SK-N-SH (cell line): Measurements from ENCODE around the gene B3GALNT2. TPM values are rescaled to one million over a fixed set of nuclear protein-coding genes. Genes with fewer than 3 reads are reported as not detected.

Experiments
- CTCF ChIA-PET: fragments of 300-600, 350-600 bp; formaldehyde crosslinking; extraction: SDS; loops from one replicate; lab custom pipeline; 2021; lab: Yijun Ruan, JAX
- POLR2A ChIA-PET: fragments of 350-600 bp; sonication (Branson Sonifier 250); formaldehyde crosslinking; extraction: SDS; loops from one replicate; lab custom pipeline; 2020; ENCODE audit warnings: antibody characterized with exemption, inconsistent platforms; lab: Yijun Ruan, JAX
- DNase-seq: peaks from one replicate; pipeline ENCODE4 v3.0.0; 2012
- H2AFZ ChIP-seq: fragments of 200-600 bp; sonication (generic); 2 replicates; pipeline ENCODE4 v1.8.1; 2016; ENCODE audit warnings: antibody characterized with exemption, mild to moderate bottlenecking, low read depth
- H3F3A ChIP-seq: fragments of 200-600 bp; sonication (generic); replicated peaks from 2 replicates; pipeline ENCODE3; 2016; ENCODE audit warnings: antibody characterized with exemption, mild to moderate bottlenecking; ENCODE audit not compliant: insufficient read depth
- H3K27ac ChIP-seq, 2 experiments: fragments of 200-500 bp in 1 of 2; fragments of 200-600 bp in 1 of 2; sonication (Bioruptor generic) in 1 of 2; sonication (generic), shearing (Covaris generic) in 1 of 2; 2 replicates each; pipeline versions ENCODE4 v1.5.1 to v1.6.1; 2014 to 2016; ENCODE audit warnings: low read depth in 2 of 2, inconsistent platforms in 1 of 2, low read length in 1 of 2, mild to moderate bottlenecking in 1 of 2, mixed read lengths in 1 of 2
- H3K27me3 ChIP-seq: fragments of 200-600 bp; sonication (generic), shearing (Covaris generic); 2 replicates; pipeline ENCODE4 v1.6.1; 2016; ENCODE audit warnings: mixed run types; ENCODE audit not compliant: insufficient read depth
- H3K36me3 ChIP-seq, 2 experiments: fragments of 200-500 bp in 1 of 2; fragments of 200-600 bp in 1 of 2; sonication (Bioruptor generic) in 1 of 2; sonication (generic) in 1 of 2; replicated peaks in 1 of 2; 2 replicates each; pipeline versions ENCODE3 to v1.5.1; 2014 to 2016; ENCODE audit warnings: low read length in 1 of 2, mild to moderate bottlenecking in 1 of 2; ENCODE audit not compliant: insufficient read depth in 2 of 2, control insufficient read depth in 1 of 2
- H3K4me1 ChIP-seq, 2 experiments: fragments of 200-500 bp in 1 of 2; fragments of 200-600 bp in 1 of 2; sonication (Bioruptor generic) in 1 of 2; sonication (generic), shearing (Covaris generic) in 1 of 2; 2 replicates each; pipeline versions ENCODE4 v1.5.1 to v1.6.1; 2014 to 2016; ENCODE audit warnings: low read depth in 1 of 2, low read length in 1 of 2, mixed run types in 1 of 2; ENCODE audit not compliant: insufficient read depth in 2 of 2, control insufficient read depth in 1 of 2
- H3K4me2 ChIP-seq: fragments of 200-600 bp; sonication (generic), shearing (Covaris generic); 2 replicates; pipeline ENCODE4 v1.6.1; 2017; ENCODE audit warnings: mixed run types
- H3K4me3 ChIP-seq, 2 experiments: fragments of 200-500 bp in 1 of 2; fragments of 200-600 bp in 1 of 2; sonication (Bioruptor generic) in 1 of 2; sonication (generic), shearing (Covaris generic) in 1 of 2; 2 replicates each; pipeline versions ENCODE4 v1.5.1 to v1.8.1; 2014 to 2016; ENCODE audit warnings: low read depth in 2 of 2, inconsistent platforms in 1 of 2, low read length in 1 of 2, mild to moderate bottlenecking in 1 of 2, mixed read lengths in 1 of 2, moderate library complexity in 1 of 2
- H3K79me2 ChIP-seq: fragments of 200-600 bp; sonication (generic); 2 replicates; pipeline ENCODE4 v1.8.1; 2017; ENCODE audit warnings: mild to moderate bottlenecking; ENCODE audit not compliant: insufficient read depth
- H3K9ac ChIP-seq: fragments of 200-600 bp; sonication (generic); 2 replicates; pipeline ENCODE4 v1.6.1; 2017; ENCODE audit warnings: mixed run types
- H3K9me2 ChIP-seq: fragments of 200-600 bp; sonication (generic); 2 replicates; pipeline ENCODE4 v1.6.1; 2017; ENCODE audit warnings: mixed run types
- H3K9me3 ChIP-seq: fragments of 200-600 bp; sonication (generic); 2 replicates; pipeline ENCODE4 v1.6.1; 2017; ENCODE audit warnings: mixed run types, mild to moderate bottlenecking, moderate library complexity
- H4K20me1 ChIP-seq: fragments of 200-600 bp; sonication (generic); 2 replicates; pipeline ENCODE4 v1.6.1; 2017; ENCODE audit warnings: mild to moderate bottlenecking, mixed run types; ENCODE audit not compliant: insufficient read depth
- ELF1 ChIP-seq: IDR thresholded peaks from 2 replicates; pipeline ENCODE4 v1.4.0; 2012
- EP300 ChIP-seq, 2 experiments: IDR thresholded peaks; 2 replicates each; pipeline versions ENCODE4 v1.4.0 to v1.6.1; 2012; ENCODE audit warnings: borderline replicate concordance in 1 of 2, low read depth in 1 of 2, low read length in 1 of 2
- EZH2phosphoT487 ChIP-seq: fragments of 200-600 bp; sonication (generic); IDR thresholded peaks from 2 replicates; pipeline ENCODE4 v1.6.1; 2017; ENCODE audit warnings: low read depth, mixed run types, mild to moderate bottlenecking, antibody characterized with exemption, moderate library complexity, borderline replicate concordance
- FOSL2 ChIP-seq: IDR thresholded peaks from 2 replicates; pipeline ENCODE4 v1.4.0; 2012; ENCODE audit warnings: low read depth, mild to moderate bottlenecking, moderate library complexity, borderline replicate concordance
- FOXJ3 ChIP-seq: sonication (generic); formaldehyde crosslinking; IDR thresholded peaks from 2 replicates; pipeline ENCODE4 v1.5.1; 2020; ENCODE audit warnings: mild to moderate bottlenecking, missing genetic modification reagents
- FOXM1 ChIP-seq: IDR thresholded peaks from 2 replicates; pipeline ENCODE4 v1.4.0; 2012; ENCODE audit warnings: low read depth, mild to moderate bottlenecking
- GABPA ChIP-seq: IDR thresholded peaks from 2 replicates; pipeline ENCODE4 v1.4.0; 2012; ENCODE audit warnings: low read depth, mild to moderate bottlenecking
- GATA2 ChIP-seq: sonication (generic); formaldehyde crosslinking; IDR thresholded peaks from 2 replicates; pipeline ENCODE4 v1.5.0; 2020; ENCODE audit warnings: mild to moderate bottlenecking, missing genetic modification reagents
- JUND ChIP-seq: IDR thresholded peaks from 2 replicates; pipeline ENCODE4 v1.4.0; 2012
- MXI1 ChIP-seq: IDR thresholded peaks from 2 replicates; pipeline ENCODE4 v1.6.1; 2012; ENCODE audit warnings: mild to moderate bottlenecking, low read depth, low read length, improper control_type of control experiment
- NFIC ChIP-seq: IDR thresholded peaks from 2 replicates; pipeline ENCODE4 v1.4.0; 2012; ENCODE audit warnings: borderline replicate concordance
- NRF1 ChIP-seq: IDR thresholded peaks from 2 replicates; pipeline ENCODE4 v1.6.1; 2012; ENCODE audit warnings: low read depth, mild to moderate bottlenecking, low read length
- PBX3 ChIP-seq: IDR thresholded peaks from 2 replicates; pipeline ENCODE4; 2012
- RAD21 ChIP-seq: IDR thresholded peaks from 2 replicates; pipeline ENCODE4 v1.6.1; 2012; ENCODE audit warnings: mild to moderate bottlenecking, low read length
- RCOR1 ChIP-seq: fragments of 150-350 bp; IDR thresholded peaks from 2 replicates; pipeline ENCODE4 v1.6.1; 2017; ENCODE audit warnings: antibody characterized with exemption, low read length
- REST ChIP-seq: IDR thresholded peaks from 2 replicates; pipeline ENCODE4 v1.6.1; 2012; ENCODE audit warnings: mild to moderate bottlenecking, low read depth, low read length, moderate library complexity
- TAF1 ChIP-seq: IDR thresholded peaks from 2 replicates; pipeline ENCODE4 v1.6.1; 2012; ENCODE audit warnings: low read depth, mild to moderate bottlenecking, low read length, moderate library complexity, borderline replicate concordance
- TCF12 ChIP-seq: IDR thresholded peaks from 2 replicates; pipeline ENCODE4 v1.4.0; 2012
- YY1 ChIP-seq: IDR thresholded peaks from 2 replicates; pipeline ENCODE4 v1.4.0; 2012; ENCODE audit warnings: low read depth, mild to moderate bottlenecking
- ZBTB33 ChIP-seq: IDR thresholded peaks from 2 replicates; pipeline ENCODE4 v1.4.0; 2012; ENCODE audit warnings: low read depth, borderline replicate concordance
- WGBS: methylation state at CpG from one replicate; pipeline ENCODE4 v1.1.6; 2017; ENCODE audit warnings: low lambda C conversion rate; 5-methylcytosine and 5-hydroxymethylcytosine counted together
- polyA plus RNA-seq, 3 experiments: library from polyadenylated mRNA; depleted of rRNA; stranded (reverse); fragments of >200 nt; gene quantifications; 2 replicates each; pipeline ENCODE4 v1.2.3, GENCODE V29; 2012
- TF ChIP-seq, protein P1 (sequence below): IDR thresholded peaks from 2 replicates; pipeline ENCODE4 v1.4.0; 2012; ENCODE audit warnings: low read depth
- TF ChIP-seq, protein P2 (sequence below): fragments of 150-350 bp; IDR thresholded peaks from 2 replicates; pipeline ENCODE4 v1.6.1; 2016; ENCODE audit warnings: mild to moderate bottlenecking, low read depth, low read length
- TF ChIP-seq, protein P3 (sequence below): fragments of 150-350 bp; IDR thresholded peaks from 2 replicates; pipeline ENCODE4 v1.6.1; 2017; ENCODE audit warnings: antibody characterized with exemption, low read length, low read depth, borderline replicate concordance

Gene B3GALNT2
- polyA plus RNA-seq, 1 of the 3 experiments (the other 2 are of a cell fraction), result 15.5 TPM

DNA sequence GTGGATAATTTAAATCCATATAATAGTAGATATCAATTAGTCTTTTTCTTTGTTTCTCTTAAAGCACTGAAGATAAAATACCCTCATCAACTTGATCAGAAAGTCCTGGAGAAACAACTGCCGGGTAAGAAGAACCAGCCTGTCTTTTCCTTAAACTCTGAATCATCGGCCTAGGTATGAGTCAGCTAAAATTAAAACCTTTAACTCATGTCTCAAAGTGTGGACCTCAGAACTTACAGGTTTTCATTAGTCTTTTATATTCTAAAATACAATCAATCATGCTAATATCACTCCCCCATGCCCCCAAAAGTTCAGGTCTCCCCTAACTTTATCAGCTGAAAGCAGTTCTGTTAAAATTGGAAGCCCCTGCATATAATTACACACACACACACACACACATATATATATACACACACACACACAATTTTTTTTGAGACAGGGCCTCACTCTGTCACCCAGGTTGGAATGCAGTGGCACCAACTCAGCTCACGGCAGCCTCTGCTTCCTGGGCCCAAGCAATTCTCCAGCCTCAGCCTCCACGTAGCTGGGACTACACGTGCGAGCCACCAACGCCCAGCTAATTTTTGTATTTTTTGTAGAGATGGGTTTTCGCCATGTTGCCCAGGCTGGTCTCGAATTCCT, 61.3 kb downstream of the B3GALNT2 start:
- WGBS, result 66% methylated on average over 8 of the region's 9 CpGs
- Histone ChIP-seq H3K4me3 (no peak overlapping the region), H3K27me3 (no peaks in the 10 kb centered on the region), H3F3A (peaks cover 25% of the 10 kb centered on the region), H3K4me2 (peak overlapping the region; percentile 22; the same call in 1 of the 2 replicates), H3K9me2 (no peaks in the 10 kb centered on the region), H3K36me3 (peaks cover 53 to 63% of the 10 kb centered on the region in 2 experiments), H3K9ac (peak overlapping the region; percentile 29; the same call in 1 of the 2 replicates), H3K9me3 (no peaks in the 10 kb centered on the region), H3K4me1 (peaks cover 0 to 11% of the 10 kb centered on the region in 2 experiments; a peak in 1 of 4 replicates), H3K27ac (peak overlapping the region; percentile 69 to 78; a peak in 3 of 4 replicates), H4K20me1 (no peaks in the 10 kb centered on the region), H3K79me2 (no peaks in the 10 kb centered on the region), H2AFZ (peak overlapping the region; percentile 31; the same call in 1 of the 2 replicates)
- POLR2A ChIA-PET, result no interaction called here
- CTCF ChIA-PET, result interaction anchor here (1.3 to 1.9 kb wide), 4 partner anchors 16 to 529 kb away, joined by 3 to 5 read pairs (median 4); no protein-coding TSS in a partner anchor
- DNase-seq, result no peak
- TF ChIP-seq NFIC (no peak), FOSL2 (peak; percentile 92), RAD21 (no peak), FOXJ3 (CRISPR knock-in tag) (no peak), YY1 (no peak), GABPA (no peak), EZH2phosphoT487 (no peak), FOXM1 (no peak), GATA2 (CRISPR knock-in tag) (no peak), ZBTB33 (no peak), REST (no peak), EP300 (IDR thresholded peaks at IDR 0.05; ENCODE audit: borderline replicate concordance in 1 of 2, low read depth in 1 of 2, low read length in 1 of 2) (no peak), TCF12 (peak; percentile 63; the same call in 1 of the 2 replicates), NRF1 (no peak), RCOR1 (no peak), TAF1 (no peak), JUND (peak; percentile 79), PBX3 (peak; percentile 54), ELF1 (no peak), MXI1 (no peak)
- TF ChIP-seq, protein P1, sequence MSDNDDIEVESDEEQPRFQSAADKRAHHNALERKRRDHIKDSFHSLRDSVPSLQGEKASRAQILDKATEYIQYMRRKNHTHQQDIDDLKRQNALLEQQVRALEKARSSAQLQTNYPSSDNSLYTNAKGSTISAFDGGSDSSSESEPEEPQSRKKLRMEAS, result no peak
- TF ChIP-seq, protein P2, sequence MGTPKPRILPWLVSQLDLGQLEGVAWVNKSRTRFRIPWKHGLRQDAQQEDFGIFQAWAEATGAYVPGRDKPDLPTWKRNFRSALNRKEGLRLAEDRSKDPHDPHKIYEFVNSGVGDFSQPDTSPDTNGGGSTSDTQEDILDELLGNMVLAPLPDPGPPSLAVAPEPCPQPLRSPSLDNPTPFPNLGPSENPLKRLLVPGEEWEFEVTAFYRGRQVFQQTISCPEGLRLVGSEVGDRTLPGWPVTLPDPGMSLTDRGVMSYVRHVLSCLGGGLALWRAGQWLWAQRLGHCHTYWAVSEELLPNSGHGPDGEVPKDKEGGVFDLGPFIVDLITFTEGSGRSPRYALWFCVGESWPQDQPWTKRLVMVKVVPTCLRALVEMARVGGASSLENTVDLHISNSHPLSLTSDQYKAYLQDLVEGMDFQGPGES, result no peak
- TF ChIP-seq, protein P3, sequence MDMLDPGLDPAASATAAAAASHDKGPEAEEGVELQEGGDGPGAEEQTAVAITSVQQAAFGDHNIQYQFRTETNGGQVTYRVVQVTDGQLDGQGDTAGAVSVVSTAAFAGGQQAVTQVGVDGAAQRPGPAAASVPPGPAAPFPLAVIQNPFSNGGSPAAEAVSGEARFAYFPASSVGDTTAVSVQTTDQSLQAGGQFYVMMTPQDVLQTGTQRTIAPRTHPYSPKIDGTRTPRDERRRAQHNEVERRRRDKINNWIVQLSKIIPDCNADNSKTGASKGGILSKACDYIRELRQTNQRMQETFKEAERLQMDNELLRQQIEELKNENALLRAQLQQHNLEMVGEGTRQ, result no peak
